Middle frontal gyrus (tissue), 1 donor: ENCODE results near the gene TATDN2.
"Not testable (repeated sequence)": the region's sequence is repeated elsewhere in the genome, so short reads cannot be mapped to it uniquely, and the experiment has no call there.

Experiments used
- DNase-seq: peaks from one replicate; pipeline ENCODE4 v3.0.0-alpha.2; 2015; ENCODE audit warnings: low spot score; ENCODE audit errors: extremely low spot score

Gene TATDN2

GRCh38 chr3:10289787-10290355 is 41.6 kb downstream of the TATDN2 start:
- DNase-seq = no peak

GRCh38 chr3:10290481-10291176 is 42.4 kb downstream of the TATDN2 start:
- no peak for DNase-seq

GRCh38 chr3:10291641-10292040 is 43.4 kb downstream of the TATDN2 start:
- DNase-seq = no peak

GRCh38 chr3:10292505-10293419 is 44.5 kb downstream of the TATDN2 start, which contains the start of gene GHRL:
GHRL (minus strand) TSS chr3:10292947; CDS start chr3:10290180, 2,767 bp downstream.
- DNase-seq = no peak

- DNase-seq = no peak
These were observed 45.8 kb downstream of the TATDN2 start for GRCh38 chr3:10294030-10294586.

- DNase-seq = not testable (repeated sequence)
These were observed 49.8 kb downstream of the TATDN2 start for GRCh38 chr3:10298064-10298463.

GRCh38 chr3:10299175-10299574 is 50.9 kb downstream of the TATDN2 start:
- DNase-seq = no peak

GRCh38 chr3:10299679-10300078 is 51.4 kb downstream of the TATDN2 start:
- no peak for DNase-seq

GRCh38 chr3:10300087-10300486 is 51.8 kb downstream of the TATDN2 start:
- no peak for DNase-seq

- DNase-seq = no peak
These were observed 54.8 kb downstream of the TATDN2 start for GRCh38 chr3:10303105-10303504.

- no peak for DNase-seq
These were observed 55.5 kb downstream of the TATDN2 start for GRCh38 chr3:10303785-10304184.

- no peak for DNase-seq
These were observed 56.6 kb downstream of the TATDN2 start for GRCh38 chr3:10304905-10305304.

GRCh38 chr3:10305331-10305902 is 57.2 kb downstream of the TATDN2 start:
- no peak for DNase-seq

GRCh38 chr3:10306156-10306555 is 57.9 kb downstream of the TATDN2 start:
- no peak for DNase-seq

- DNase-seq = no peak
These were observed 60.4 kb downstream of the TATDN2 start for GRCh38 chr3:10308678-10309077.

- no peak for DNase-seq
These were observed 61.5 kb downstream of the TATDN2 start for GRCh38 chr3:10309736-10310135.

GRCh38 chr3:10310578-10310977 is 62.3 kb downstream of the TATDN2 start:
- DNase-seq = no peak

GRCh38 chr3:10311710-10312109 is 63.5 kb downstream of the TATDN2 start:
- no peak for DNase-seq

- DNase-seq = no peak
These were observed 64.1 kb downstream of the TATDN2 start for GRCh38 chr3:10312391-10312790.

- no peak for DNase-seq
These were observed 64.6 kb downstream of the TATDN2 start for GRCh38 chr3:10312861-10313260.

- DNase-seq = no peak
These were observed 66.8 kb downstream of the TATDN2 start for GRCh38 chr3:10315101-10315500.
